Neural cell (in vitro differentiated cells): ENCODE data around the gene ZNF839.

Source experiments
- CTCF ChIP-seq: fragments of 450-650 bp; IDR thresholded peaks from 2 replicates; pipeline ENCODE4 v1.5.1; 2014; ENCODE audit warnings: antibody characterized with exemption, mild to moderate bottlenecking, moderate library complexity; ENCODE audit not compliant: poor library complexity, severe bottlenecking
- EP300 ChIP-seq: fragments of 450-650 bp; conservative IDR thresholded peaks from 2 replicates; pipeline ENCODE4 v1.6.1; 2014; ENCODE audit warnings: antibody characterized with exemption, mild to moderate bottlenecking, moderate library complexity; ENCODE audit not compliant: poor library complexity, severe bottlenecking
- REST ChIP-seq: IDR thresholded peaks from 2 replicates; pipeline ENCODE4 v1.6.1; 2012; ENCODE audit warnings: borderline replicate concordance
- TAF1 ChIP-seq: IDR thresholded peaks from 2 replicates; pipeline ENCODE4 v1.6.1; 2012; ENCODE audit warnings: low read depth

- no peak for TF ChIP-seq EP300
- TF ChIP-seq CTCF, result no peak
- no peak for TF ChIP-seq REST
- TF ChIP-seq TAF1, result no peak
These were observed 1.3 kb downstream of the ZNF839 start for GRCh38 chr14:102320671-102321455.
